K562 (cell line): ENCODE data around the gene MAGIX. TPM values are rescaled to one million over a fixed set of nuclear protein-coding genes. Genes with fewer than 3 reads are reported as not detected.
A peak's percentile ranks its signal among the peaks of the same experiment; 100 is the strongest.

ENCODE experiments used
- CBFA2T2 ChIP-seq: fragments of 450-650 bp; conservative IDR thresholded peaks from 2 replicates; pipeline ENCODE4 v1.6.1; 2017; ENCODE audit warnings: mild to moderate bottlenecking
- CHD2 ChIP-seq: IDR thresholded peaks from 2 replicates; pipeline ENCODE4 v1.6.1; 2011; ENCODE audit warnings: low read depth, low read length
- EP400 ChIP-seq: fragments of 450-650 bp; IDR thresholded peaks from 2 replicates; pipeline ENCODE4 v1.6.1; 2017; ENCODE audit warnings: antibody characterized with exemption, mild to moderate bottlenecking, moderate library complexity
- EZH2 ChIP-seq: IDR thresholded peaks from 2 replicates; pipeline ENCODE4 v1.6.1; 2012; ENCODE audit warnings: low read depth, mild to moderate bottlenecking, inconsistent platforms, low read length, borderline replicate concordance
- FIP1L1 ChIP-seq: fragments of 200-400 bp; formaldehyde crosslinking; IDR thresholded peaks from 2 replicates; pipeline ENCODE4 v1.6.1; 2018; ENCODE audit warnings: mild to moderate bottlenecking, low read depth, low read length; ENCODE audit not compliant: poor library complexity, severe bottlenecking
- GTF2A2 ChIP-seq: IDR thresholded peaks from 2 replicates; pipeline ENCODE4 v1.6.1; 2016; ENCODE audit warnings: mild to moderate bottlenecking, missing genetic modification characterization, missing compliant biosample characterization
- HDAC8 ChIP-seq: fragments of 450-650 bp; IDR thresholded peaks from 2 replicates; pipeline ENCODE4 v1.6.1; 2016; ENCODE audit warnings: mild to moderate bottlenecking, missing genetic modification characterization, moderate library complexity, missing compliant biosample characterization
- JUNB ChIP-seq: fragments of 450-650 bp; formaldehyde crosslinking; conservative IDR thresholded peaks from 2 replicates; pipeline ENCODE4 v1.4.0; 2020; ENCODE audit warnings: mild to moderate bottlenecking
- MCM2 ChIP-seq: fragments of 450-650 bp; IDR thresholded peaks from 2 replicates; pipeline ENCODE4 v1.6.1; 2017; ENCODE audit warnings: low read depth, mild to moderate bottlenecking
- MCM5 ChIP-seq: fragments of 450-650 bp; IDR thresholded peaks from 2 replicates; pipeline ENCODE4 v1.6.1; 2016; ENCODE audit warnings: low read depth
- MTA3 ChIP-seq: fragments of 450-650 bp; formaldehyde crosslinking; IDR thresholded peaks from 2 replicates; pipeline ENCODE4 v1.6.1; 2017; ENCODE audit warnings: mild to moderate bottlenecking, borderline replicate concordance
- NFIX ChIP-seq: fragments of 250-450 bp; sonication (Bioruptor Pico); IDR thresholded peaks from 2 replicates; pipeline ENCODE4 v1.4.0; 2020; ENCODE audit warnings: low read depth, mild to moderate bottlenecking, moderate library complexity
- PPARD ChIP-seq: fragments of 250-450 bp; sonication (Bioruptor Pico); IDR thresholded peaks from 2 replicates; pipeline ENCODE4 v1.8.0; 2022; ENCODE audit warnings: inconsistent platforms, mild to moderate bottlenecking, moderate library complexity
- RBM15 ChIP-seq: fragments of 200-400 bp; formaldehyde crosslinking; IDR thresholded peaks from 2 replicates; pipeline ENCODE4 v1.6.1; 2018; ENCODE audit warnings: mild to moderate bottlenecking, low read length, moderate library complexity; ENCODE audit not compliant: insufficient read depth
- SIX5 ChIP-seq, 2 experiments: IDR thresholded peaks; 2 replicates each; pipeline ENCODE4 v1.6.1; 2011; ENCODE audit warnings: low read length in 2 of 2, borderline replicate concordance in 1 of 2, low read depth in 1 of 2, mild to moderate bottlenecking in 1 of 2, moderate library complexity in 1 of 2; ENCODE audit not compliant: insufficient read depth in 1 of 2
- SMARCE1 ChIP-seq: fragments of 450-650 bp; IDR thresholded peaks from 2 replicates; pipeline ENCODE4 v1.7.1; 2016; ENCODE audit warnings: mild to moderate bottlenecking
- SRSF1 ChIP-seq: fragments of 200-400 bp; formaldehyde crosslinking; IDR thresholded peaks from 2 replicates; pipeline ENCODE4 v1.6.1; 2017; ENCODE audit warnings: mild to moderate bottlenecking, low read depth, low read length, moderate library complexity
- TAF15 ChIP-seq: fragments of 200-400 bp; formaldehyde crosslinking; IDR thresholded peaks from 2 replicates; pipeline ENCODE4 v1.6.1; 2017; ENCODE audit warnings: mild to moderate bottlenecking, low read depth, low read length, moderate library complexity
- TBL1XR1 ChIP-seq, 2 experiments: IDR thresholded peaks; 2 replicates each; pipeline ENCODE4 v1.6.1; 2012; ENCODE audit warnings: improper control_type of control experiment in 2 of 2, low read length in 2 of 2, mild to moderate bottlenecking in 1 of 2
- ZKSCAN1 ChIP-seq: fragments of 150-350 bp; IDR thresholded peaks from 2 replicates; pipeline ENCODE4 v1.6.1; 2016; ENCODE audit warnings: low read depth, low read length
- ZNF274 ChIP-seq: IDR thresholded peaks from 2 replicates; pipeline ENCODE4 v1.6.1; 2011; ENCODE audit warnings: low read depth, mild to moderate bottlenecking, low read length, moderate library complexity, borderline replicate concordance
- ZNF354B ChIP-seq: fragments of 250-450 bp; sonication (Bioruptor Pico); IDR thresholded peaks from 2 replicates; pipeline ENCODE4 v1.4.0; 2020
- polyA plus RNA-seq, 8 experiments: library from polyadenylated mRNA; depleted of rRNA in 4 of 8; stranded (reverse) in 5 of 8; unstranded in 3 of 8; fragments of >200 nt; fragmentation: Nextera tagmentation in 2 of 8; fragmentation: Illumina TruSeq in 1 of 8; extraction: Ambion mirVana in 2 of 8; extraction: Trizol in 1 of 8; gene quantifications; 2 replicates each; pipeline versions ENCODE4 v1.2.1 to v1.2.3, GENCODE V29; 2011 to 2014; ENCODE audit warnings: inconsistent platforms in 1 of 8, missing spikeins in 1 of 8
- total RNA-seq, 7 experiments: library from RNA; depleted of rRNA in 6 of 7; stranded (reverse); fragments of >200 nt in 6 of 7; fragmentation: Illumina TruSeq in 2 of 7; extraction: Trizol in 2 of 7; gene quantifications; 2 replicates each; pipeline versions ENCODE4 v1.2.1 to v1.2.3, GENCODE V29; 2011 to 2021; ENCODE audit warnings: low replicate concordance in 1 of 7
- TF ChIP-seq, protein P1 (sequence below): fragments of 450-650 bp; IDR thresholded peaks from 2 replicates; pipeline ENCODE4 v1.6.1; 2018; ENCODE audit warnings: mild to moderate bottlenecking, low read depth; ENCODE audit not compliant: partially characterized antibody
- TF ChIP-seq, protein P2 (sequence below): IDR thresholded peaks from 2 replicates; pipeline ENCODE4 v1.6.1; 2012; ENCODE audit warnings: low read depth, low read length, improper control_type of control experiment, borderline replicate concordance
- TF ChIP-seq, protein P3 (sequence below): fragments of 450-650 bp; IDR thresholded peaks from one replicate; pipeline ENCODE4 v1.6.1; 2018; ENCODE audit warnings: mild to moderate bottlenecking, moderate library complexity; ENCODE audit not compliant: partially characterized antibody

MAGIX gene
- total and polyA plus RNA-seq, 9 of the 15 experiments (the other 6 are each of a cell fraction or from before 2014, with no cell fraction given): 0.08 to 3.5 (median 0.47) TPM

DNA sequence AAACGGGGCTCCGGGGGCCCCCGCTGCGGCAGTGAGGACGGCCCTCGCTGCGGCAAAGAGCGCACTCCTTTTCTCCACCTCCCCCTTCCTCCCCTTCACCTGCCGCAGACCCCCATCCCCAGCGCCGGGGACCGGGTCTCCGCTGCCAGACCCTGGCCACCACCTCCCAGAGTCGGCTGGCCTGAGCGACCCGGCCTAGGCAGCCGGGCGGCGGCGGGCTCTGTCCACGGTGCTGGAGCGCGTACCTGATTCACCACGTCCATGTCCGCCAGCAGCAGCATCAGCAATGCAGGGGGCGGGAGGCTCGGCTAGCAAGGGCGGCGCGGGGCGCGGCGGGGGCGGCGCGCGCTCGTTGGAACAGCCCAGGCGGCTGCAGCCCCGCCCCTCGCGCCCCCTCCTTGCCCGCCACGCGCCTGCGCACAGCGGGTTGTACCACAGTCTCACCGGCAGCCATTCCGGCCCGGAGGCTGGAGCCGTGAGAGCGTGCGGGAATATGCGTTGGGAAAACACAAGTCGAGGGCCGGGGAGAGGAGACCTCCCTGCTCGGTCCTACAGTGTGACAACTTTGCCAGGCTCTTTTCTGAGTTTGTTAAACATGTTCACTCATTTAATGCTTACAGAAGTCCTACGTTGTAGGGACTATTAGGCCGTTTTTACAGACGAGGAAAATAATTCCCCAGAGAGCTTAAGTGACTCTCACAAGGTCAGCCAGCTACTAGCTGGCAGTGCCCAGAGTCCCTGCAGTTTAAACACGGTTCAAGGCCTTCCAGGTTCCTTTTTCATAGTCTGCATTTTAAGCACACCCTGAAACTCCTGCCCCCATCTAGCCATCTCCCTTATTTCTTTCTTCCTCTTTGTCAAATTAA is 37.6 kb downstream of the MAGIX start, which contains the start of gene SYP (continued):
- TF ChIP-seq TAF15: no peak
- TF ChIP-seq SMARCE1: no peak
- no peak for TF ChIP-seq RBM15
- TF ChIP-seq HDAC8 (tag): no peak; the same call in 1 of the 2 replicates
- TF ChIP-seq SRSF1: peak; percentile 97
- TF ChIP-seq MCM2: no peak
- TF ChIP-seq JUNB (CRISPR knock-in tag): no peak
- TF ChIP-seq EP400: peak; percentile 50; the same call in 1 of the 2 replicates
- TF ChIP-seq PPARD: no peak
- TF ChIP-seq, protein P1, sequence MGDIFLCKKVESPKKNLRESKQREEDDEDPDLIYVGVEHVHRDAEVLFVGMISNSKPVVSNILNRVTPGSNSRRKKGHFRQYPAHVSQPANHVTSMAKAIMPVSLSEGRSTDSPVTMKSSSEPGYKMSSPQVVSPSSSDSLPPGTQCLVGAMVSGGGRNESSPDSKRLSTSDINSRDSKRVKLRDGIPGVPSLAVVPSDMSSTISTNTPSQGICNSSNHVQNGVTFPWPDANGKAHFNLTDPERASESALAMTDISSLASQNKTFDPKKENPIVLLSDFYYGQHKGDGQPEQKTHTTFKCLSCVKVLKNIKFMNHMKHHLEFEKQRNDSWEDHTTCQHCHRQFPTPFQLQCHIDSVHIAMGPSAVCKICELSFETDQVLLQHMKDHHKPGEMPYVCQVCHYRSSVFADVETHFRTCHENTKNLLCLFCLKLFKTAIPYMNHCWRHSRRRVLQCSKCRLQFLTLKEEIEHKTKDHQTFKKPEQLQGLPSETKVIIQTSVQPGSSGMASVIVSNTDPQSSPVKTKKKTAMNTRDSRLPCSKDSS: no peak
- TF ChIP-seq GTF2A2: no peak
- no peak for TF ChIP-seq MCM5
- peak; percentile 77 for TF ChIP-seq FIP1L1
- no peak for TF ChIP-seq SIX5 (IDR thresholded peaks at IDR 0.05; ENCODE audit: borderline replicate concordance in 1 of 2, insufficient read depth in 1 of 2, low read depth in 1 of 2, low read length in 2 of 2)
- 0 out of 4 replicates have a peak, but pooled peaks of 1 of the 2 experiments have one; percentile 15 for TF ChIP-seq TBL1XR1 (IDR thresholded peaks at IDR 0.05; ENCODE audit: low read length in 2 of 2)
- no peak for TF ChIP-seq ZNF354B
- TF ChIP-seq CBFA2T2: no peak
- no peak for TF ChIP-seq ZKSCAN1
- TF ChIP-seq ZNF274: no peak
- TF ChIP-seq, protein P2, sequence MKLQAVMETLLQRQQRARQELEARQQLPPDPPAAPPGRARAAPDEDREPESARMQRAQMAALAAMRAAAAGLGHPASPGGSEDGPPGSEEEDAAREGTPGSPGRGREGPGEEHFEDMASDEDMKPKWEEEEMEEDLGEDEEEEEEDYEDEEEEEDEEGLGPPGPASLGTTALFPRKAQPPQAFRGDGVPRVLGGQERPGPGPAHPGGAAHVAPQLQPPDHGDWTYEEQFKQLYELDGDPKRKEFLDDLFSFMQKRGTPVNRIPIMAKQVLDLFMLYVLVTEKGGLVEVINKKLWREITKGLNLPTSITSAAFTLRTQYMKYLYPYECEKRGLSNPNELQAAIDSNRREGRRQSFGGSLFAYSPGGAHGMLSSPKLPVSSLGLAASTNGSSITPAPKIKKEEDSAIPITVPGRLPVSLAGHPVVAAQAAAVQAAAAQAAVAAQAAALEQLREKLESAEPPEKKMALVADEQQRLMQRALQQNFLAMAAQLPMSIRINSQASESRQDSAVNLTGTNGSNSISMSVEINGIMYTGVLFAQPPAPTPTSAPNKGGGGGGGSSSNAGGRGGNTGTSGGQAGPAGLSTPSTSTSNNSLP: no peak
- no peak for TF ChIP-seq NFIX
- TF ChIP-seq, protein P3, sequence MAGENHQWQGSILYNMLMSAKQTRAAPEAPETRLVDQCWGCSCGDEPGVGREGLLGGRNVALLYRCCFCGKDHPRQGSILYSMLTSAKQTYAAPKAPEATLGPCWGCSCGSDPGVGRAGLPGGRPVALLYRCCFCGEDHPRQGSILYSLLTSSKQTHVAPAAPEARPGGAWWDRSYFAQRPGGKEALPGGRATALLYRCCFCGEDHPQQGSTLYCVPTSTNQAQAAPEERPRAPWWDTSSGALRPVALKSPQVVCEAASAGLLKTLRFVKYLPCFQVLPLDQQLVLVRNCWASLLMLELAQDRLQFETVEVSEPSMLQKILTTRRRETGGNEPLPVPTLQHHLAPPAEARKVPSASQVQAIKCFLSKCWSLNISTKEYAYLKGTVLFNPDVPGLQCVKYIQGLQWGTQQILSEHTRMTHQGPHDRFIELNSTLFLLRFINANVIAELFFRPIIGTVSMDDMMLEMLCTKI: no peak
- no peak for TF ChIP-seq CHD2
- no peak for TF ChIP-seq EZH2
- TF ChIP-seq MTA3: peak; percentile 74; the same call in 1 of the 2 replicates
